HG03432 (cell line): ENCODE results near the gene DIDO1.

Experiments used
- ATAC-seq: cut with Tn5 transposase; IDR thresholded peaks from one replicate; pipeline ENCODE4 v1.9.1; 2021; ENCODE audit warnings: mild to moderate bottlenecking, moderate library complexity; ENCODE audit not compliant: unreplicated experiment

Gene DIDO1

DNA sequence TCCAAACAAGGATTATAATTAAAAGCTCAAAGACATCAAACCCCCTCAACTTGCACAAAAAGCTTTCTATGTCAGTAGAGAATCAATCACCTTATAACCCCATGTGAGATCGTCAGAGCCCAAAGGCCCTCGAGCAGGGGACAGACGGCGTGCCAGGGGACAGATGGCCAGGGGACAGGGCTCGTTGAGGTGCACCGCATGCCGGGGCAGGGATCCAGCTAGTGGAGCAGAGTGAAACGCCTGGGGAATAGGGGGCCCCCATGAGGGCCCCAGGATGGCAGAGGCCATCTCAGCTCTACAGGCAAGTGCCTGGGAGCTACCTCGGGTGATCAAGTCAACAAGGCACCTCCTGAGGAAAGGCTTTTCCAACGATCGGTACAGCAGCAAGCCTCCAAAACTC, 28.6 kb downstream of the DIDO1 start:
- no peak for ATAC-seq

DNA sequence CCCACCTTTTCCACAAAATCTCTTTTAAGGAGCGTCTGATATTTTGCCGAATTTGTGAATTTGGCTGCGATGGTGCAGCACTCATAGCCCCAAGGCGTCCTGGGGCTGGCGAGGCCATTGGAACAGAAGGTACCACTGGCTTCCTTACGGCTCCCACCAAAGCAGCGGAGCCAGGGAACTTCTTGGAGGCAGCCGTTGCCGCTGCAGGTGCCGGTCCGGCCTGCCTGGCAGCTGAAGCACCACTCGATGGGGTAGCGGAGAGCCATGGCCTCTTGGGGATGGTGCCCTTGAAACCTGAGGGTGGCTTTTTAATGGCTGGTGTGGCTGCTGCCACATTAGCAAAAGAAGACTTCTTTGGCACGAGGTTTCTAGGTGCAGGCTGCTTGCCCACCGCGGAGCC, 29.8 kb downstream of the DIDO1 start:
- ATAC-seq = no peak

DNA sequence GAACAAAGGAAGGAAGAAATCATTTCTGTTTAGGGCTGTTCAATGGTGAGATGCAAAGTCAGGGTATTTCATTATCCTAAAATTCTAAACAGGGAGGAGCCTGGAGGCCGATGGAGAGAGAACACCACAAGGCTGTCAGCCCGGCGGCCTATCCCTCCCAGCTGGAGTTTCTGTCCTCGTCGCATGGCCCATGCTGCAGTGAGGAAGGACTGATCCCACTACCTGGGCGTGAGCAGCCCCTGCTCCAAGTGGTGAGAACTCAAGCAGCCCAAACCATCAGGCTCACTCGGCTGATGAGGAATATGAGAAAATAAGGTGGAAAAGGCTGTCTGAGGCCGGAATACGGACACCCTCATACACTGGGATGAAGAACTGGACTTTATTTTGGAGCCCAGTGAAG, 30.8 kb downstream of the DIDO1 start:
- no peak for ATAC-seq

DNA sequence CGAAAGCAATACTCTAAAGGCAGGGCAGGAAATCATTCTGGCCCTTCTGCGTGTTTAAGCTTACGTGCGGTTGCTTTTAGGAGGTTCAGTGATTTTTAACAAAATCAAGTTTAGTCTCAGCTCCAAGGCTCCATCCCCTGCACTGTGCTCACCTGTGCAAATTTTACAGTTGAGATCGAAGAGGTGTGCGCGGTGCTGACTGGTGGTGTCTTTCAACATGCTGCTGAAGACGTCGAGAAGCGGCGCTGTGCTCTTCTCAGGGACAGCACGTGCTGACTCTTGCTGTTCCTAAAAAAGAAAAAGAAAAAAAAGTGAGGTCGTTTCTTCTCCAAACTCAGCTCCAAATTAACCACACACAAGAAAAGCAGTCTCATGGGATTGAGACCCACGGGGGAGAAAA, 32.0 kb downstream of the DIDO1 start:
- ATAC-seq = no peak

DNA sequence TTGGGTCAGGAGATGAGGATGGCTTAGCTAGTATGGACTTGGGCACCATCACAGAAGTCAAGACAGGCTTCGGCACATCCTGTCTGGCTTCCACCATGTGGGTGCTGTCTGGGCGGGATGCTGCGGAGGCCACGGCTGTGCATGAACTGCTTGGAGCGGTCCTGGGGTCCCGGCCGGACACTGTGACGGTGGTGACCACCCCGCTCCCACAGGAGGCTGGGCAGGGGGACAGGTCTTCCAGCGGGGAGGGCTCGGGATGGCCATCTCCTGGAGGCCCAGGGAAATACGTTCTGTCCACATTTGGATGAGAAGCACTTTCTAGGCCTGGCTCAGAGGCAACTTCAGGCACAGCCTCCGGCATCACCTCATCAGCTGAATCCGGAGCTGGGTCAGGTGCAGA, 32.6 kb downstream of the DIDO1 start:
- ATAC-seq = no peak

DNA sequence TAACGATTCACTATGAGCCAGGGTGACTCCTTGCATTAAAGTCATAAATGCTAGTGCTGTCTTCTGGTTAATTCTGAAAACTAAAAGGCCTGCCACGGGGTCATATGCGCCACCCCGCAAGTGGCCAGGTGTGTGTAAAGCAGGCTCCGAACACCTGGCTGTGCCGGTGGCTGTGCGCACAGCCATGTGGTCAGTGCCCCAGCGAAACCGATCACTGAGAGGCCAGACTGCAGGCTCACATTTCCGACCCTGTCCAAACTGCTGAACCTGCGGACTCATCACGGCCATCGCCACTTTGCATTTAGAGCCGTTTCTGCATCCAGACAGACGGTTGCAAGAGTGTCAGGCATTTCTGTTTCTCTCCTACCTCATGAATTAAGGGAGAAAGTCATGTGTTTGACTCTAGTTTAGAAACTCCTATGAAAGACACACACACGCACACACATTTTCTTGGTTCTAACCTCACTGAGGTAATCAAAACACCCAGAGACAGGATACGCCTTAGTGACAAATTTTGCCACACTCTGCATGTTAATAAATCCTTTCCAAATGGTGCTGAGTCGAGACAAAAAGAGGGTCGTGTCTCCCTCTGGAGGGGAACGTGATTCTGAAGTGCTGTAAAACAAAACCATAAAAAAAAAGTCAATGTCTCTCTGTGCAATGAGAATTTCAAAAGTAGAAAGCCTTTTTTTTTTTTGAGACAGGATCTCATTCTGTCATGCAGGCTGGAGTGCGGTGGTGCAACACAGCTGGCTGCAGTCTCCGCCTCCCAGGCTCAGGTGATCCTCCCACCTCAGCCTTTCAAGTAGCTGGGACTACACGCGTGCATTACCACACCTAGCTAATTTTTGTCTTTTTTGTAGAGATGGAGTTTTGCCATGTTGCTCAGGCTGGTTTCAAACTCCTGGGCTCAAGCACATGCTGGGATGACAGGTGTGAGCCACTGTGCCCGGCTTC, 33.7 kb downstream of the DIDO1 start:
- ATAC-seq = no peak

GRCh38 chr20:62891111-62891510, 35.2 kb downstream of the DIDO1 start:
- ATAC-seq = no peak

GRCh38 chr20:62890444-62890843, 35.9 kb downstream of the DIDO1 start:
- ATAC-seq = no peak

- ATAC-seq = no peak
Observed at GRCh38 chr20:62889871-62890270, 36.4 kb downstream of the DIDO1 start.

DNA sequence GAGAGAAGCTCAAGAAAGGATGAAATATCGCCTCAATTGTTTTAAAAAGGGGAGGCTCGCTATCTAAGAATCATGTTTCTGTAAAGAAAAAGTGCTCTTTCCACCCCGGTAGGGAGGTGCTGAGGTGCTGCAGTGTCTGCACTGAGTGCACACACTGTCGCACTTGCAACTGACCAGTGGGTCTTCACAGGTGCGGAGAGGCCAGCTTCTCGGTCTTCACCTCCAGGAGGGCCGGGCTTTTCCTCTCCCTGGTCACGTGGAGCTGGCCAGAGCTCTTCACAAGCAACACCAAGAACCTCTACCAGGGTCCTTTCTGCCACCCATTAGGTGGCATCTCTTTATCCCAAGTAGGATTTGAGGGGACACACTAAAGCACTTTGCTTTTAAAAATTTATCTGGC, 36.9 kb downstream of the DIDO1 start:
- no peak for ATAC-seq

- ATAC-seq = no peak
Observed at GRCh38 chr20:62888910-62889309, 37.4 kb downstream of the DIDO1 start.

DNA sequence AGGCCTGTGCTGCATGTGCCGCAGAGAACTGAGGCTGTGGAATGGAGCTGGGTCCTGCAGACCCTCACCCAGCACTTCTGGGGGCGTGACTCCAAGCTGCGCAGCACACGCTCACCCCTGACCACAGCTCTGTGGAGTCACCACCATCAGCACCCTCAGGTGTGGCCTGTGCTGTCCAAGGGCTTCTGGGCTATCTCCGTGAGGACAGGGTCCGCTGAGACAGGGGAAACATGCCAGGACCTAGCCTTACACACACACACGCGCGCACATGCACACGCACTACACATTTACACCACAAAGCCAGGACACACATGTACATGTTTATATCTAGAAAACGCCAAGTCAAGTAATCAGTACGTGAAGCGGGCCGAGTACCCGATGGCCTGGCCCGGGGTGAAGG, 37.9 kb downstream of the DIDO1 start:
- ATAC-seq = no peak

GRCh38 chr20:62887860-62888239, 38.5 kb downstream of the DIDO1 start:
- ATAC-seq = no peak

DNA sequence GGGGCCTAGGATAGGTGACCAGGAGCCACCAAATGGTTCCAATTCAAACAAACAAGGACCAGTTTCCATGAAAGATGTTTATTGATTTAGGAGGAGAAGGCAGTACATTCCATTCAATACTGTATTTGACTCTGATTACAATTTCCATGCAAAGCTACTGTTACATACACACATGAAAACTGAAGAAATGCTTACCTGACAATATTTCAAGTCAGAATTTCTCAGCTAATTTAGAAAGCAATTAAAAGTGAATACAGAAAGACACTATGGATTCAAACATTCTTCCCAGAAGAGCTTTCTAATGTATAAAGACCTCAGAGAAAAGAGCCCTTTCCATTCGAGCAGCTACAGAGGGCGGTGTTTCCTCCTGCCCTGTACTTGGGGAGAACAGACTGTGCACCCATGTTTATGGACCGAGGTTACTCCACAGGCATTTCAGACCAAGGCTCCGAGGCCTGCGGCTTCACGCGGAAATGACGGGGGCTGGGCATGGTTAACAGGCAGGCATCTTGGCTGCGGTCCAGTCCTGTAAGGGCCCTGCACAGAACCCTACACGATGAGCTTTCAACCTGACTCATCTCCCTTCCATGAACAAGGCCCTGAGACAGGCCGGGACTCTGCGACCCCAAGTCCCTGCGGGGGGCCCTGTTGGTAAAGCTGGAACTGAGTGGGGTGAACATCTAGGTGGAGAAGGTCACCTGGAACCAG, 39.0 kb downstream of the DIDO1 start:
- ATAC-seq = no peak

DNA sequence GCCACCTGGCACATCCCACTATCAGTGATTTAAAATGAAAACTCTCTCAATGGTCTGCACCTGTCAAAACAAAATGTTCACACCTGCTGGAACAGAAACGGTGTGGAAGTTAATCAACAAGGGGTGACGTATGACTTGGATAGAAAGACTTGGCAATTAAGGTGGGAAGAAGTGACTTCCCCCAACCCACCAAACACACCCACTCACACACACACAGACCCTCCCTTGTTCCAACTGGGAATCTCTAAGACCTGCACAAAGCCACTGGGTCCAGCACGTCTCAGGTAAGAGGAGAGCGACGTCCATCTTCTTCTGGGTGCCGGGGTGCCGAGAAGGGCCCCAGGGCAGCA, 39.6 kb downstream of the DIDO1 start:
- ATAC-seq = no peak

- no peak for ATAC-seq
Observed at GRCh38 chr20:62885896-62886708, 40.2 kb downstream of the DIDO1 start.

- no peak for ATAC-seq
Observed at GRCh38 chr20:62885046-62885895, 41.0 kb downstream of the DIDO1 start.

DNA sequence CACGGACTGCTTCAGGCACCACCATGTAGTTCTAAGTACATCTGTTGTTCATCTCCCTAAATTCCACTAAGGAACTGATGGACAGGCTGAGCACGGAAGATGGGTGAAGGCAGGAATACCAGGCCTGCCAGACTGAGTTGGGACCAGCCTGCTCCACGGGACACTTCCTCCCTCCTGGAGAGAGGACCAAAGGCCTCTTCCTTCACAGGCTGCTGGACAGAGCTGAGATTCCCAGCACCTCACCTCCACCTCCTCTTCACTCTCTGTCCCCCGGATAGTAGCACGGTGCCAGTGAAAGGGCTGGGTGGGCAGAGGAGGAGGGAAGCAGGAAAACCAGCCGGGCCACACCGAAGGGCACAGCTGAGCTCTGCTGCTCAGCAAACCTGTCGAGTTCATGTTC, 41.7 kb downstream of the DIDO1 start:
- no peak for ATAC-seq

- no peak for ATAC-seq
Observed at GRCh38 chr20:62882426-62882825, 43.9 kb downstream of the DIDO1 start.

- ATAC-seq = no peak
Observed at GRCh38 chr20:62881662-62882395, 44.5 kb downstream of the DIDO1 start.
